DND-41 (cell line): ENCODE data around the gene MAGOHB.

Experiments
- ATAC-seq: fragments of 200-7000 bp; cut with Tn5 transposase; 3 replicates; pipeline ENCODE4 v1.9.1; 2021; ENCODE audit warnings: low read depth; ENCODE audit not compliant: insufficient read depth
- DNase-seq: peaks from one replicate; pipeline ENCODE4 v3.0.0-alpha.2; 2020
- H2AFZ ChIP-seq: 2 replicates; pipeline ENCODE4 v1.6.0; 2012; ENCODE audit warnings: low read depth, low read length
- H3K27ac ChIP-seq: 2 replicates; pipeline ENCODE4 v1.5.1; 2012; ENCODE audit warnings: low read length, inconsistent platforms
- H3K27me3 ChIP-seq: fragments of 200-600 bp; sonication (generic); 2 replicates; pipeline ENCODE4 v1.6.0; 2012; ENCODE audit warnings: low read length, mild to moderate bottlenecking, inconsistent platforms; ENCODE audit not compliant: insufficient read depth, poor library complexity
- H3K36me3 ChIP-seq: 2 replicates; pipeline ENCODE4 v1.5.1; 2012; ENCODE audit warnings: low read length, inconsistent platforms; ENCODE audit not compliant: insufficient read depth
- H3K4me1 ChIP-seq: 2 replicates; pipeline ENCODE4 v1.5.1; 2012; ENCODE audit warnings: mild to moderate bottlenecking, low read length; ENCODE audit not compliant: insufficient read depth
- H3K4me2 ChIP-seq: 2 replicates; pipeline ENCODE4 v1.6.0; 2012; ENCODE audit warnings: mild to moderate bottlenecking, moderate library complexity, low read length, inconsistent platforms; ENCODE audit not compliant: insufficient read depth
- H3K4me3 ChIP-seq, 2 experiments: fragments of 200-600 bp in 1 of 2; shearing (Covaris generic) in 1 of 2; 2 replicates each; pipeline ENCODE4 v1.5.1; 2012 to 2016; ENCODE audit warnings: inconsistent platforms in 2 of 2, low read length in 2 of 2, mild to moderate bottlenecking in 2 of 2, low read depth in 1 of 2, moderate library complexity in 1 of 2
- H3K79me2 ChIP-seq: 2 replicates; pipeline ENCODE4 v1.6.0; 2012; ENCODE audit warnings: low read length, inconsistent platforms; ENCODE audit not compliant: insufficient read depth
- H3K9ac ChIP-seq: 2 replicates; pipeline ENCODE4 v1.6.0; 2012; ENCODE audit warnings: low read depth, mild to moderate bottlenecking, inconsistent platforms, low read length, moderate library complexity
- H3K9me3 ChIP-seq: 2 replicates; pipeline ENCODE4 v1.5.1; 2012; ENCODE audit warnings: low read length, moderate library complexity, mild to moderate bottlenecking, inconsistent platforms; ENCODE audit not compliant: insufficient read depth, severe bottlenecking
- H4K20me1 ChIP-seq: 2 replicates; pipeline ENCODE4 v1.6.0; 2012; ENCODE audit warnings: low read length; ENCODE audit not compliant: insufficient read depth
- EZH2 ChIP-seq: IDR thresholded peaks from 3 replicates; pipeline ENCODE4 v1.6.1; 2012; ENCODE audit warnings: borderline replicate concordance, low read depth, mild to moderate bottlenecking, moderate library complexity, low read length, inconsistent platforms; ENCODE audit not compliant: severe bottlenecking
- TF ChIP-seq, protein P1 (sequence below): IDR thresholded peaks from 2 replicates; pipeline ENCODE4 v1.5.1; 2012; ENCODE audit warnings: borderline replicate concordance, low read length, moderate library complexity, mild to moderate bottlenecking; ENCODE audit not compliant: poor library complexity, severe bottlenecking; ENCODE audit errors: extremely low read depth

MAGOHB gene

DNA sequence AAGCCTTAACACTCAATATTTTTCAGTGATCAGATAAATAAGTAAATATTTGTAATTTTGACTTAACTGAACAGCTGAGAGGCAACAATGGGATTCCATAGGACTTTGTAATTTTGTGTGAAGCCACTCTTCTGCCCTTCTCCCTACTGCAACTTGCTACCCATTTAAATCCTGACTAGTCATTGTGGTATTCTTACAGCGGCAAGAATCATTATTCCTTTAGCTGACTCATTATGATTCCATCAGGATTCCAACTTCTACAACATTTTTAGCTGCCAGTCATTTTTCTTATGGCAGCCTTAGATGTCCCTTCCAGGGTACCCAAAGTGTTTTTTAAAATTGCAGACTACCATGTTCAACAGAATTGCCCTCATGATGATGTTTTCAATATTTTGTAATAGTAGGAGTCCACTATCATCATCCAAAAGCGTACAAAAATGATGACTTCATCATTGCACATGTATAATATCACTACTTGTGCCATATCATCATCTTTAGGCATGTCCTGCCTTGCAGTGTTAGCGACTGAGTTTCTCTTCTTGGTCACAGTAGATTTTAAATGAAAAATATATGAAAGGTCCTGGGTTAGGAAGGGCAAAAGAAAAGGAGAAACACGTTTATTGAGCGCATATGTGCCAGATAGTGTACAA, 5.1 kb upstream of the MAGOHB start:
- ATAC-seq (no peak), DNase-seq (no peak)
- Histone ChIP-seq H3K4me2 (no peak overlapping the region), H3K79me2 (no peaks in the 10 kb centered on the region), H3K4me1 (peaks cover 8% of the 10 kb centered on the region), H4K20me1 (no peaks in the 10 kb centered on the region), H3K27ac (no peak overlapping the region), H3K9ac (no peak overlapping the region), H2AFZ (no peak overlapping the region), H3K36me3 (no peaks in the 10 kb centered on the region), H3K9me3 (no peaks in the 10 kb centered on the region), H3K4me3 (no peak overlapping the region), H3K27me3 (peaks cover 22% of the 10 kb centered on the region)
- TF ChIP-seq, protein P1, sequence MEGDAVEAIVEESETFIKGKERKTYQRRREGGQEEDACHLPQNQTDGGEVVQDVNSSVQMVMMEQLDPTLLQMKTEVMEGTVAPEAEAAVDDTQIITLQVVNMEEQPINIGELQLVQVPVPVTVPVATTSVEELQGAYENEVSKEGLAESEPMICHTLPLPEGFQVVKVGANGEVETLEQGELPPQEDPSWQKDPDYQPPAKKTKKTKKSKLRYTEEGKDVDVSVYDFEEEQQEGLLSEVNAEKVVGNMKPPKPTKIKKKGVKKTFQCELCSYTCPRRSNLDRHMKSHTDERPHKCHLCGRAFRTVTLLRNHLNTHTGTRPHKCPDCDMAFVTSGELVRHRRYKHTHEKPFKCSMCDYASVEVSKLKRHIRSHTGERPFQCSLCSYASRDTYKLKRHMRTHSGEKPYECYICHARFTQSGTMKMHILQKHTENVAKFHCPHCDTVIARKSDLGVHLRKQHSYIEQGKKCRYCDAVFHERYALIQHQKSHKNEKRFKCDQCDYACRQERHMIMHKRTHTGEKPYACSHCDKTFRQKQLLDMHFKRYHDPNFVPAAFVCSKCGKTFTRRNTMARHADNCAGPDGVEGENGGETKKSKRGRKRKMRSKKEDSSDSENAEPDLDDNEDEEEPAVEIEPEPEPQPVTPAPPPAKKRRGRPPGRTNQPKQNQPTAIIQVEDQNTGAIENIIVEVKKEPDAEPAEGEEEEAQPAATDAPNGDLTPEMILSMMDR: no peak
- no peak for TF ChIP-seq EZH2

DNA sequence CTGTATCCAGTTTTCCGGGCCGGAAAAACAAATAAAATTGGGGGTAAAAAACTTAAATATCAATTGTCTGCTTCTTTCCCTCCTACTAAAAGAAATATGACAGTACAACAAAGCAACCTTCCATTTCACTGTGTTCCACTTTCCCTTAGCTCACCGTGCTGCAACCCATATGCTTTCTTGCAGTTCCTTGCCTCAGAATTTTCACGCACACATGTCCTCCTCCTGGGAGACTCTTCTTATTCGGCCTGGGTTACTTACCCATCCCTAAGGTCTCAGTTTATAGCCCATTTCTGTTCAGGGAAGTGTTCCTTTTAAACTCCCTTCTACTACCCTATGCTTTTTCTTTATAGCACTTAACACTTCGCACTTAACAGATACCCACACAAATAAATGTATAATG, 4.5 kb upstream of the MAGOHB start:
- TF ChIP-seq, protein P1: no peak
- TF ChIP-seq EZH2: no peak

DNA sequence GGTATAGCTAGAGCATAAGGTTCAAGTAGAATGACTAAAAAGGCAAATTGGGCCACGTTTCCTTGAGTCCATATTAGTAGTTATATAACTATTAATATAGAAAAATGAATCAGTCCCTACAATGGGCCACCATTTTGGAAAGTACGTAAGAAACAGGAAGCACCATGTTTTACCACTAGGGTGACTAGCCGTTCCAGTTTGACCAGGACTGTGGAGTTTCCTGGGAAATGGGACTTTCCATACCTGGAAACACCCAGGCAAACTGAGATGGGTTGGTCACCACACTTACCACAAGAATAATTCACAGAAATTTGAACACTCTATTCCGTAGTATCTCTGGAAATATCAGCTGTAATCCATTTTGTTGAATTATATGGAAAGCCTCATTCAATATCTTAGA, 2.1 kb upstream of the MAGOHB start:
- Histone ChIP-seq H3K36me3 (peaks cover 21% of the 10 kb centered on the region), H3K27me3 (peaks cover 19% of the 10 kb centered on the region), H3K4me2 (no peak overlapping the region), H3K9me3 (no peaks in the 10 kb centered on the region), H3K9ac (no peak overlapping the region), H3K27ac (no peak overlapping the region), H3K4me1 (peaks cover 28% of the 10 kb centered on the region), H3K4me3 (no peak overlapping the region), H3K79me2 (peaks cover 27% of the 10 kb centered on the region), H4K20me1 (no peaks in the 10 kb centered on the region), H2AFZ (peak overlapping the region; percentile 52)
- no peak for DNase-seq
- no peak for TF ChIP-seq EZH2
- TF ChIP-seq, protein P1: no peak
- ATAC-seq: no peak

More for the DNA sequence above, 4.5 kb upstream of the MAGOHB start:
- Histone ChIP-seq H3K4me1 (peaks cover 8% of the 10 kb centered on the region), H2AFZ (no peak overlapping the region), H3K36me3 (no peaks in the 10 kb centered on the region), H3K4me2 (no peak overlapping the region), H3K9ac (no peak overlapping the region), H3K27ac (no peak overlapping the region), H3K9me3 (no peaks in the 10 kb centered on the region), H4K20me1 (no peaks in the 10 kb centered on the region), H3K4me3 (no peak overlapping the region), H3K79me2 (peaks cover 5% of the 10 kb centered on the region), H3K27me3 (peaks cover 22% of the 10 kb centered on the region)
- ATAC-seq (no peak), DNase-seq (no peak)
